GM12801 (cell line): ENCODE results near the gene VKORC1L1.

Experiments
- TF ChIP-seq, protein P1 (sequence below): IDR thresholded peaks from one replicate; pipeline ENCODE4 v1.5.1; 2011; ENCODE audit warnings: control low read depth; ENCODE audit not compliant: insufficient read length; ENCODE audit errors: extremely low read depth

Gene VKORC1L1

DNA sequence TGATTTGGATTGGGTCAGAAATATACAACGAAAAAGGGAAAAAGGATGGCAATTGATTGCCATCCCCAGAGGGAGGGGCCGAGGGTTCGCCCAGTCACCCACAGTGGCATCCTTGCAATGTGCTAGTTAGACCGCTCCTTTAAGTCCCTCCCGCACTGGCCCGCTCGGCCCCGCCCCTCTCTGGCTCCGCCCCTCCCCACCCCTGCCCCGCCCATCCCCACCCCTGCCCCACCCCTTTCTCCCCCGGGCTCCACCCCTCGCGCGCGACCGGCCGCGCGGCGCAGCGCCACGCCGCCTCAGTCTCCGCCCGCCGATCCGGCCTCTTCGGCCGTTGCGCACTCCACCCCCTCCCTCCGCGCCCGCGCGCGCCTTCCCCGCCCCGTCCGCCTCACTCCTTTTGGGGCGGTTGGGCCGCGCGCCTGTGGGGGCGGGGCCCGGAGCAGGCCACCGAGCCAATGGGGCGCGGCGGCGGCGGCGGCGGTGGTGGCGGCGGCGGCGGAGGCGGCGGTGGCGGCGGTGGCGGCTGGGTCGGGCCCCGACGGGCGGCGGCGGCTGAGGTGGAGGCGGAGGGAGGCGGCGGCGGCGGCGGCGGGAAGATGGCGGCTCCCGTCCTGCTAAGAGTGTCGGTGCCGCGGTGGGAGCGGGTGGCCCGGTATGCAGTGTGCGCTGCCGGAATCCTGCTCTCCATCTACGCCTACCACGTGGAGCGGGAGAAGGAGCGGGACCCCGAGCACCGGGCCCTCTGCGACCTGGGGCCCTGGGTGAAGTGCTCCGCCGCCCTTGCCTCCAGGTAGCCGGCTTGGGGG lies at the start of gene VKORC1L1:
VKORC1L1 (plus strand) TSS at position 299 of the 806 bp plus-strand sequence; CDS start at position 597, 298 bp downstream.
- TF ChIP-seq, protein P1, sequence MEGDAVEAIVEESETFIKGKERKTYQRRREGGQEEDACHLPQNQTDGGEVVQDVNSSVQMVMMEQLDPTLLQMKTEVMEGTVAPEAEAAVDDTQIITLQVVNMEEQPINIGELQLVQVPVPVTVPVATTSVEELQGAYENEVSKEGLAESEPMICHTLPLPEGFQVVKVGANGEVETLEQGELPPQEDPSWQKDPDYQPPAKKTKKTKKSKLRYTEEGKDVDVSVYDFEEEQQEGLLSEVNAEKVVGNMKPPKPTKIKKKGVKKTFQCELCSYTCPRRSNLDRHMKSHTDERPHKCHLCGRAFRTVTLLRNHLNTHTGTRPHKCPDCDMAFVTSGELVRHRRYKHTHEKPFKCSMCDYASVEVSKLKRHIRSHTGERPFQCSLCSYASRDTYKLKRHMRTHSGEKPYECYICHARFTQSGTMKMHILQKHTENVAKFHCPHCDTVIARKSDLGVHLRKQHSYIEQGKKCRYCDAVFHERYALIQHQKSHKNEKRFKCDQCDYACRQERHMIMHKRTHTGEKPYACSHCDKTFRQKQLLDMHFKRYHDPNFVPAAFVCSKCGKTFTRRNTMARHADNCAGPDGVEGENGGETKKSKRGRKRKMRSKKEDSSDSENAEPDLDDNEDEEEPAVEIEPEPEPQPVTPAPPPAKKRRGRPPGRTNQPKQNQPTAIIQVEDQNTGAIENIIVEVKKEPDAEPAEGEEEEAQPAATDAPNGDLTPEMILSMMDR, result no peak

GRCh38 chr7:65827366-65827765 lies 45.5 kb upstream of the VKORC1L1 start:
- TF ChIP-seq, protein P1, result no peak

GRCh38 chr7:65832281-65832680 lies 40.6 kb upstream of the VKORC1L1 start:
- TF ChIP-seq, protein P1, result no peak

GRCh38 chr7:65839846-65840245 lies 33.0 kb upstream of the VKORC1L1 start:
- TF ChIP-seq, protein P1, result no peak

DNA sequence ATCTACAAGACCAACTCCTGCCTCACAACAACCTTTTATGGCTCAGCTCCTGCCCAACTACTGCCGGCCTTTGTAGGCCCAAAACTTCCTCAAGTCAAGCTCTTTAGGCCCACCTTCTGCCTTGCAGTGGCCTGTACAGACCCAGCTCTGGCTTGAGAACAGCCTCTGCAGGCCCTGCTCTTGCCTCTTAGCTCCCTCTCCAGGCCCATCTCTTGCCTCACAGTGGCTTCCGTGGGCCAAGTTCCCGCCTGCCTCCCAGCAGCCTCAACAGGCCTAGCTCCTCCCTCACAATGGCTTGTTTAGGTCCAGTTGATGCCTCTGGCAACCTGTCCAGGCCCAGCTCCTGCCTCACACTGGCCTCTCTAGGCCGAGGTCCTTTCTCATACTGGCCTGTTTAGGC lies 32.4 kb upstream of the VKORC1L1 start:
- TF ChIP-seq, protein P1, result no peak

DNA sequence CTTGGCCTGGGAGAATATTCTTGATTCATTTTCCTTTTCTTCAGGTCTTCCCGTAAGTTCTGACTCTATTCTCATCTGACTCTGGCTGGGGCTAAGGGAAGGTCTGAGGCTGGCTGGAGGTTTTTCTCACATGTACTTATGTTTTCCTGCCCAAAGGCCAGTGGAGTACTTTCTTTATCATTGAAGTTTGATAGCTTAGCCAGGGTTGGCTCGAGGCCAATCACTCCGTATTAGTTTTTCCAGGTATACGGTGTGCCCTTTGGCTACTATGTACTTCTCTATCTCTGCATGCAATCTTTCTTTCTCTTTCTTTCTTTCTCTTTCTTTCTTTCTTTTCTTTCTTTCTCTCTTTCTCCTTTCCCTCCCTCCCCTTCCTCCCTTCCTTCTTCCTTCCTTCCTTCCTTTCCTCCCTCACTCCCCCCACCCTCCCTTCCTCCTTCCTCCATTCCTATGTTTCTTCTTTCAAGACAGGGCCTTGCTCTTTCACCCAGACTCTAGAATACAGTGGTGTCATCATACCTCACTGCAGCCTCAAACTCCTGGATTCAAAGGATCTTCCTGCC lies 26.8 kb upstream of the VKORC1L1 start:
- TF ChIP-seq, protein P1, result no peak

DNA sequence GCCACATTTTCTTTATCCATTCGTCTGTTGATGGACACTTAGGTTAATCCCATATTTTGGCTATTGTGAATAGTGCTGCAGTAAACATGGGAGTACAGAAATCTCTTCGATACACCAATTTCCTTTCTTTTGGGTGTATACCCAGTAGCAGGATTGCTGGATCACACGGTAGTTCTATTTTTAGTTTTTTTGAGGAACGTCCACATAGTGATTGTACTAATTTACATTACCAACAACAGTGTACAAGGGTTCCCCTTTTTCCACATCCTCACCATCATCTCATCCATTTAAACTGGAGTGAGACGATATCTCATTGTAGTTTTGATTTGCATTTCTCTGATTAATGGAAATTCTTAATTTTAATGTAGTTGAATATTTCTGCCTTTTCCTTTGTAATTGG lies 19.3 kb downstream of the VKORC1L1 start:
- TF ChIP-seq, protein P1, result no peak
